Measurements from ENCODE around the gene SLC25A45.

SLC25A45 gene

GRCh38 chr11:65417702-65418430, 35.4 kb upstream of the SLC25A45 start:
- no peak for TF ChIP-seq MAX (IDR thresholded peaks at IDR 0.05; ENCODE audit: low read depth, low read length)
- no peak for TF ChIP-seq CTCF (IDR thresholded peaks at IDR 0.05; ENCODE audit: low read depth, low read length)
- no peak for TF ChIP-seq POLR2A (IDR thresholded peaks at IDR 0.05; ENCODE audit: extremely low read depth, insufficient read length)
- no peak for TF ChIP-seq MYC (IDR thresholded peaks at IDR 0.05; ENCODE audit: low read depth, low read length)
- H3K4me3 ChIP-seq (ENCODE audit: low read depth, low read length) = no peak overlapping the region
- DNase-seq (ENCODE audit: low read depth) = peak; percentile 29

- peak; percentile 69 for DNase-seq (ENCODE audit: low read depth)
- H3K4me3 ChIP-seq (ENCODE audit: low read depth, low read length) = no peak overlapping the region
- no peak for TF ChIP-seq POLR2A (IDR thresholded peaks at IDR 0.05; ENCODE audit: extremely low read depth, insufficient read length)
- TF ChIP-seq MYC (IDR thresholded peaks at IDR 0.05; ENCODE audit: low read depth, low read length) = no peak
- TF ChIP-seq MAX (IDR thresholded peaks at IDR 0.05; ENCODE audit: low read depth, low read length) = no peak; the same call in 1 of the 2 replicates
- TF ChIP-seq CTCF (IDR thresholded peaks at IDR 0.05; ENCODE audit: low read depth, low read length) = no peak
Measured at GRCh38 chr11:65416841-65417701, 34.6 kb upstream of the SLC25A45 start.

- H3K4me3 ChIP-seq (ENCODE audit: low read depth, low read length) = no peak overlapping the region
- peak; percentile 88 for DNase-seq (ENCODE audit: low read depth)
- TF ChIP-seq MYC (IDR thresholded peaks at IDR 0.05; ENCODE audit: low read depth, low read length) (peak; percentile 71; the same call in 1 of the 2 replicates), CTCF (IDR thresholded peaks at IDR 0.05; ENCODE audit: low read depth, low read length) (peak; percentile 93), MAX (IDR thresholded peaks at IDR 0.05; ENCODE audit: low read depth, low read length) (peak; percentile 71), POLR2A (IDR thresholded peaks at IDR 0.05; ENCODE audit: extremely low read depth, insufficient read length) (no peak)
Measured at GRCh38 chr11:65416341-65416824, 33.9 kb upstream of the SLC25A45 start.

- no peak overlapping the region for H3K4me3 ChIP-seq (ENCODE audit: low read depth, low read length)
- DNase-seq (ENCODE audit: low read depth) = no peak
- no peak for TF ChIP-seq MYC (IDR thresholded peaks at IDR 0.05; ENCODE audit: low read depth, low read length)
- no peak for TF ChIP-seq CTCF (IDR thresholded peaks at IDR 0.05; ENCODE audit: low read depth, low read length)
- TF ChIP-seq POLR2A (IDR thresholded peaks at IDR 0.05; ENCODE audit: extremely low read depth, insufficient read length) = no peak
- TF ChIP-seq MAX (IDR thresholded peaks at IDR 0.05; ENCODE audit: low read depth, low read length) = no peak
Measured at GRCh38 chr11:65415499-65416340, 33.3 kb upstream of the SLC25A45 start.

All from NB4 (cell line).